GM19324 (cell line): ENCODE results near the gene BAD.

ENCODE experiments used
- ATAC-seq: cut with Tn5 transposase; IDR thresholded peaks from one replicate; pipeline ENCODE4 v1.9.1; 2021; ENCODE audit warnings: mild to moderate bottlenecking, moderate library complexity; ENCODE audit not compliant: unreplicated experiment, low FRiP score

The BAD gene

GRCh38 chr11:64232967-64233315 lies 51.5 kb downstream of the BAD start:
- ATAC-seq: no peak

- no peak for ATAC-seq
Observed at GRCh38 chr11:64232182-64232966, 52.1 kb downstream of the BAD start.

- ATAC-seq: no peak
Observed at GRCh38 chr11:64231546-64231945, 52.9 kb downstream of the BAD start.

DNA sequence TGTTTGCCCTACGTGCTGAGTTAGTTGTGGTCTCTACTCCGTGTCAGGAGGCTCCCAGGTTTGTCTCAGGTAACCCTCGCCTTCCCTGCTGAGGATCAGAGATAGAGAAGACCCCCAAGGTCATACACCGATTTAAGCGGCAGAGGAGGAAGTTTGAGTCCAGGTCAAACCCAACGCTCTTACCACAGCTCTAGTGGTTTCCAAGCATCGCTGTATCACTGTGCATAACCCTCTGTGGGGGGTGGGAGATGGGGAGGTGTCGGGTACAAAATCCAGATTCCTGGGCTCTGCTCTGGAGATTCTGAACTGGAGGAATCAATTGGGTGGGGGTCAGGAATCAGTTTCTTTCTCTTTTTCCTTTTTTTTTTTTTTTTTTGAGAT lies 53.5 kb downstream of the BAD start:
- no peak for ATAC-seq

DNA sequence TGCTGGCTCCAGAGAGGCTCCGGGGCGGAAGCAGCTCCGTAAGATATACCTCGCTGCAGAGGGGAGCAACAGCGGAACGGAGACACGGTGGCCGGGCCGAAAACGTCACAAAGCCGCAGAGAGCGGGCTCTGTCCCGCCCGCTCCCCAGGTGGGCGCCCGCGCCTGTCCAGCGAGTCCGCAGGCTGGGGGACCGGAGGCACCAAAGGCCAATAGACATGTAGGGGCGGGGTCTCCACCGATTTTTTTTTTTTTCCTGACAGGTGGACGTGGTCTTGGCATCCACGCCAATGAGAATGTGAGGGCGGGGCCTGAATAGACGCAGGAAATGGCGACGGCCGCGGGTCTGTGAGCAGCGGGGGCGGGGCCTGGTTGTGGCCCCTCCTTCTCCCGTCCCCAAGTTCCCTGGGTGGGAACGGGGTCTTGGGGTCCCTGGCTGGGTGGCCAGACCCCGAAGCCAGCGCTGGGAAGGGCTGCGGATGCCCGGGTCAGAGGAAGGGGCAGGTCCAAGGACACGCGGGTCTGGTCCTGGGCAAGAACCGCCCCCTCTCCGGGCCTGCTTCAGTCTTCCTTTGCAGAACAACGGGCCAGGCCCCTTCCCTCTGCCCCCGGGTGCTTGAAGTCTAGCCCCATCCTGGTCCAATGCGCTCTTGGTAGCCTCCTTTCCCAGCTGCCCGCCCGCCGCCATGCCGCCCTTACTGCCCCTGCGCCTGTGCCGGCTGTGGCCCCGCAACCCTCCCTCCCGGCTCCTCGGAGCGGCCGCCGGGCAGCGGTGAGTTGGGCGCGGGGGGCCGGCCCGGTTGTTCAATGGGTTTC lies 54.1 kb downstream of the BAD start, which contains the start of gene DNAJC4:
DNAJC4 (plus strand) TSS at position 378 of the 814 bp plus-strand sequence; CDS start at position 685, 307 bp downstream.
- peak; percentile 55 for ATAC-seq

DNA sequence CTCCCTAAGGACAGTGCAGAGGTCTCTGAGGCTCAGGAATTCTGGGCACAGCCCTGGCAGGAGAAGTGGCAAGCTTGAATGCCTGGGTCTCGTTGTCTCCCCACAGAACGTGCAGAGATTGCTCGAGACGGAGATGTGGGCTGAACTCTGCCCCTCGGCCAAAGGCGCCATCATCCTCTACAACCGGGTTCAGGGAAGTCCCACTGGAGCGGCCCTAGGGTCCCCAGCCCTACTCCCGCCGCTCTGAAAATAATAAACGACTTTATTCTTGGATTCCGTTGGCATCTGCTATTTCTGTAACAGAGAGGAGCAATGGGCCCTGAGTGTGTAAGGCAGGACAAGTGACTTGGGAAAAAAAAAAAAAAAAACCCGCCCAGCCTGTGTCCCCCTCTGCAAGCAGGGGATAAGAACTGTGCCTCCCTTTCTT lies 54.7 kb downstream of the BAD start:
- ATAC-seq: no peak

- ATAC-seq: no peak
Observed at GRCh38 chr11:64229090-64229743, 55.2 kb downstream of the BAD start.

DNA sequence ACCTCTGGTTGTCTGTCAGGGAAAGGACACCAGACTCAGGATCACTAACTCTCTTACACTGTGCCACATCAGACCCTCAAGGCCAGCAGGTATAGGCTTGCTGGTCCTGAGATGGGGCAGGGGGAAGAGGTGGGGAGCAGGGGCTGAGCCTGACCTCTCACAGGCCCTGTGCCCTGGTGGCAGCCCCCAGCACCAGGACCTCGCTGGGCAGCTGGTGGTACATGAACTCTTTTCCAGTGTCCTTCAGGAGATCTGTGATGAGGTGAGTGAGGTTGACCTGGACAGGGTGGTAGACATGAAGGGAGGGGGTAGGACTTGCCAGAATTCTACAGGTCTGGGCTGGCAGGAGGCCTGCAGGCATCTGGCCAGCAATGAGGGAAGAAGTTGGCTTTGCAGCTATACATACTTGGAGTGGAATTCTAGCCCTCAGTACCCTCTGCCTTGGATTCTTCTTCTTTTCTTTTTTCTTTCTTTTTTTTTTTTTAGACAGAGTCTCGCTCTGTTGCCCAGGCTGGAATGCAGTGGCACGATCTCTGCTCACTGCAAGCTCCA lies 57.0 kb downstream of the BAD start:
- ATAC-seq: no peak

GRCh38 chr11:64226507-64227051 lies 57.9 kb downstream of the BAD start:
- peak; percentile 27 for ATAC-seq

- ATAC-seq: peak; percentile 47
Observed at GRCh38 chr11:64225608-64226506, 58.6 kb downstream of the BAD start, which contains the start of the genes NUDT22 and TRPT1. NUDT22 (plus strand) TSS chr11:64226274; CDS start chr11:64226653, 379 bp downstream. TRPT1 (minus strand) TSS chr11:64226186; CDS start chr11:64225860, 326 bp downstream.

DNA sequence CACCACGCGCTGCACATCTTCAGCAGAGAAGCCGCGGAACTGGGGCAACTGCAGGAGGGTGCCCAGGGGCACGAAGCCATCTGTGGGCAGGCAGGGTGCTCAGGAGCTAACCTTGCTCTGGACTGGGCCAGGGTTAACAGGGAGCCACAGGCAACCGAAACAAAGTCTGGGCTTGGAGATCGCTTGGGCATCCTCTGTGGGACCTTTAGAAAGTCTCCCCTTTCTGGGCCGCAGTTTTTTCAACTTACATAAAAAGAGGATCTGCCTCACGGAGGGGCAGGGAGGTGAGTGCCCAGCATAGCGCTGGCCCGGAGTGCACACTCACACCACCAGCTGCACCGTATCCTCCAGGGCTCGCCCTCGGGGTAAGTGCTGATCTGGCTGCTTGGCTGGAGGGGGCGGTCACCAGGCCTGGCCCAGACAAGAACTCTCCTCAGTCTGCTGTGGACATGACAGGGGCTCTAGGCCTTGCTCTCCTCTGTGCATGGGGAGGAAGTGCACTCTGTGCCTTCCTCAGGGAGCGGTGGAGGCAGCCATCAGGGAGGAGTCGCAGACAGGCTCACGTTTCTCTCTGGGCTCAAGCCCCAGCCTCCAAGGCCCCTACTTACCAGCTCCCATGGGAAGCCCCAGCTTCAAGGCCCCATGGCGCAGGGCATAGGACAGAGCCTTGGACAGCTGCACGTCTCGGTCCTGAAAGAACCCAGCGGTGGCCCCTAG lies 59.4 kb downstream of the BAD start:
- no peak for ATAC-seq

DNA sequence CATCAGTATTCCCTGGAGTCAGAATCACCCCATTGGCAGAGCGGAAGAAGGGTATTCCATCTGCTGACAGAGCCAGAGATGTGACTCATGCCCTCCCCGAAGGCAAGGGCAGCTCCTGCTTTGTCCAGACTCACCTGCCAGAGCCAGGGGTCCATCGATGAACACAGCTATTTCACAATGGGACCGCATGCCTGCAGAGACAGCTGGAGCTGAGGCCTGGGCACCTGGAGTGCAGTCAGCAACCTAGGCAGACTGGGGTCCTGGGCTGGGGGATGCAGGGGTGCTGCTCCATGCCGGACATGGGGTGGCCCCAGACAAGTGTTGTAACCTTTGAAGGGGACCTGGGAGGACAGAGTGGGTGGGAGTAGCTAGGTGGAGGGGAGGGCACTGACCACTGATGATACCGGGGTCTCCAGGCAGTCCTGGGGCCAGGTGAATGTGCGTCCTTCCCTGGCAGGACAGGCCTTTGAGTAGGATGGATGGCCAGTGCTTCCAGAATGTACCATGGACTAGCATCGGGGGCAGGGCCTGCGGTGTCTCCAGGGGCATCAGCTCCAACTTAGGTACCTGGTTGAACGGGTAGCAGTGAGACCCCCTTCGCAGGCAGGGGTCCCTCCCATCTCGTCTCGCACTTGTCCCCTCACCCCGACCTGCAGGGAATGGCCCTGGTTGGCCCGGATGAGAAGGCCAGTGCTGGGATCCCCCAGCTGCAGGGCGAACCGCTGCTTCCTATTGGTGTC lies 60.1 kb downstream of the BAD start:
- no peak for ATAC-seq

- no peak for ATAC-seq
Observed at GRCh38 chr11:64223001-64223651, 61.3 kb downstream of the BAD start.

DNA sequence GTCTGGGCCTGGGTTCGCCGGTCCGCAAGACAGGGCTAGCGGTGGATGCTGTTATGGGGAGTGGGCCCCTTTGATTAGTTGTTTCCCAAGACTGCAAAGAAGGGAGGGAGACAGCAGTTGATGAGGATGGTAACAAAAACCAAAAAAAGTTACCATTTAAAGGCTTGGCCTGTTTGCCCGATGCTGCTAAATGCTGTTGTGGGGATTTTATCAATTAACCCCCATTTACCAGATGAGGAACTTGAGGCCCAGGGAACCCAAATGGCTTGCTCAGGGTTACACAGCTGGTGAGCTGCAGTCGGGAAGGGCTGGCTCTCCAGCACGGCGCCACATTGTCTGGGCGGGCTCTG lies 61.8 kb downstream of the BAD start:
- ATAC-seq: no peak

GRCh38 chr11:64220798-64221197 lies 63.7 kb downstream of the BAD start:
- no peak for ATAC-seq

- no peak for ATAC-seq
Observed at GRCh38 chr11:64220271-64220670, 64.2 kb downstream of the BAD start.
